ENCODE results near the gene STK39.

Gene STK39

GRCh38 chr2:168033966-168034365, 213.4 kb downstream of the STK39 start:
- FAIRE-seq = no peak

GRCh38 chr2:168032091-168032490, 215.3 kb downstream of the STK39 start:
- FAIRE-seq = no peak

- FAIRE-seq = no peak
Observed at GRCh38 chr2:168030862-168031624, 216.4 kb downstream of the STK39 start.

- no peak for FAIRE-seq
Observed at GRCh38 chr2:168029071-168029470, 218.3 kb downstream of the STK39 start.

- FAIRE-seq = no peak
Observed at GRCh38 chr2:168028362-168028761, 219.0 kb downstream of the STK39 start.

- FAIRE-seq = no peak
Observed at GRCh38 chr2:168025487-168026202, 221.8 kb downstream of the STK39 start.

GRCh38 chr2:168024459-168024858, 222.9 kb downstream of the STK39 start:
- FAIRE-seq = no peak

- FAIRE-seq = no peak
Observed at GRCh38 chr2:168021800-168022587, 225.4 kb downstream of the STK39 start.

- no peak for FAIRE-seq
Observed at GRCh38 chr2:168015274-168015953, 232.0 kb downstream of the STK39 start.

- FAIRE-seq = no peak
Observed at GRCh38 chr2:168009900-168010299, 237.5 kb downstream of the STK39 start.

- no peak for FAIRE-seq
Observed at GRCh38 chr2:168008646-168009195, 238.7 kb downstream of the STK39 start.

- FAIRE-seq = no peak
Observed at GRCh38 chr2:168006498-168006897, 240.9 kb downstream of the STK39 start.

- no peak for FAIRE-seq
Observed at GRCh38 chr2:168005586-168005985, 241.8 kb downstream of the STK39 start.

GRCh38 chr2:168003876-168004275, 243.5 kb downstream of the STK39 start:
- no peak for FAIRE-seq

GRCh38 chr2:168002021-168002553, 245.3 kb downstream of the STK39 start:
- FAIRE-seq = no peak

- no peak for FAIRE-seq
Observed at GRCh38 chr2:167992278-167992677, 255.1 kb downstream of the STK39 start.

- no peak for FAIRE-seq
Observed at GRCh38 chr2:167990062-167990461, 257.3 kb downstream of the STK39 start.

GRCh38 chr2:167988296-167988695, 259.1 kb downstream of the STK39 start:
- FAIRE-seq = no peak

GRCh38 chr2:167987558-167987957, 259.8 kb downstream of the STK39 start:
- FAIRE-seq = no peak

- no peak for FAIRE-seq
Observed at GRCh38 chr2:167987026-167987425, 260.4 kb downstream of the STK39 start.

- no peak for FAIRE-seq
Observed at GRCh38 chr2:167986223-167986622, 261.2 kb downstream of the STK39 start.

GRCh38 chr2:167981945-167982344, 265.4 kb downstream of the STK39 start:
- FAIRE-seq = no peak

Data from TTC549 (cell line).